Stimulated activated naive CD4-positive, alpha-beta T cell treated with Interleukin-2 at 50 U/mL for 16 hours (primary cell): Measurements from ENCODE around the gene WDR83.
A peak's percentile ranks its signal among the peaks of the same experiment; 100 is the strongest.
"Not testable (repeated sequence)": the region's sequence is repeated elsewhere in the genome, so short reads cannot be mapped to it uniquely, and the experiment has no call there.

Source experiments
- DNase-seq: peaks from one replicate; lab custom pipeline; 2025; lab: John Stamatoyannopoulos, UW

Gene WDR83

DNA sequence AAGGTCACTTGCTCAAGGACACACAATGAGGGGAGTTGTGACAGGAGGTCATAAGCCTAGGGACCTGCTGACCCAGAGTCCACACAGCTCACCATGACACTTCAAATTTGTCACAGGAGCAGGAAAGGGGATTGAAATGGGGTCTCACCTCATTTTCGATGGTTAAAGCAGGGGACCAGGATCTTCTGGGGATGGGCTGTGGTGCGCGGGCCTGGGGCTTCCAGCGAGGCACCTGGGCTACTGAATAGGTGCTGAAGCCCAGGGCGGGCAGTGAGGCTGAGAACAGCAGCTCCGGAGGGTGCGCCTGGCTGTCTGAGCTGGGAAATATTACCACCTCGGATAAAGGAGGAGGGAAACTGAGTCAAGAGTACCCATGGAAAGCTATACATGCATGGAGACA lies 11.1 kb upstream of the WDR83 start:
- no peak for DNase-seq

DNA sequence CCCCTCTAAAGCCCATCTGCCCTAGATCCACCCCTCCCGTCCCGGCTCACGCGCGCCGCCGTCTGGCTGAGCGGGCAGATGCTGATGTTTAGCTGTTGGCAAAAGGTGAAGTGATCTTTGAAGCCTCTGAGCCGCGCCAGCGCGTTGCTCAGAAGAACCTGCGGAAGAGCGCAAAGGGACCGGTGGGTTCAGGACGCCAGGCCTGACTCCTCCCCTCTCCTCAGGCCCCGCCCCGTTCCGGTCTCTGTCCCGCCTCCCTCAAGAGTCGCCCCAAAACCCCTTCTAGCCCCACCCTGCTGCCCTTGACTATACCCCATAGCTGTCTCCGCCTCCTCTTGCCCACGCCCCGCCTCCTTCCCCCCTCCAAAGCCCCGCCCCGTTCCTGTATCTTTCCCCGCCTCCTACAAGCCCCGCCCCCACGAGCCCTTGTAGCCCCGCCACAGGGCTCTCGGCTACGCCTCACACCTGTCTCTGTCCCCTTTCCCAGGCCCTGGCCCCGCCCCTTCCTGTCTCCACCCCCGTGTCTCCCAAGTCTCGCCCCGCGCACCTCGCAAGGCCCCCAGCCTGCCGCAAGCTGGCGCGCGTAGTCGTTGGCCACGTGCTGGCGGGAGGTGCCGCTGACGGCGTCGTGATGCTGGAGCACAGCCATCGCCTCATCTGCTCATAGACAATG lies 9.6 kb upstream of the WDR83 start:
- DNase-seq: no peak

DNA sequence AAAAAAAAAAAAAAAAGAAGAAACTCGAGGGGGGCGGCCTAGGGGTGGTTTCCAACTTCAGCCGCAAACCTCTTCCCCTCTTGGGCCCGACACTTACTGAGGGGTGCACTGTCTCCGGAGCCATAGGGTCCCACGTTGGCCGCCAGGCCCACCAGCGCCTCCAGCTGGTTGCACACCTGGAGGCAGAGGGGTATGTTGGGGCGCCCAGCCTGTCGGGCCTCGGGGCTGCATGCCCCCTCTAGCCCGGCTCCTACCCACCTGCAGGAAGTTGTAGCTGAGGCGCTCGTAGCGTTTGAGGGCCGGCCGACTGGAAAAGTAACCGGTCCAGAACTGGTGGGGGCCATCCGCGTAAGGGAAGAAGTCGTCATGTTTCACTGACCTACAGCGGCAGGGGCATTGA lies 8.6 kb upstream of the WDR83 start:
- DNase-seq: no peak

DNA sequence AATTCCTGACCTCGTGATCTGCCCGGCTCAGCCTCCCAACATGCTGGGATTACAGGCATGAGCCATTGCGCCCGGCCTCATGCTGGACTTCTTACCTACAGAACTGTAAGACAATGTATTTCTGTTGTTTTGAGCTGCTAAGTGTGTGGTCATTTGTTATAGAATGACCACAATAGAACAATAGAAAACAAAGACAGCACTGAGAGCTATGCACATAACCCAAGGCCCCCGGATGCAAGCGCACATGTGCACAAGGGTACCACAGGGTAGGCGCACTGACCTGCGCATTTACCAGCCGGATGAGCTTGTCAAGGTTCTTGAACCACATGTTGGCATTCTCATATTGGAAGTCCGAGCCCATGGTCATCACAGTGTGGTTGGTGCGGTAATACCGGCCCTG lies 5.6 kb upstream of the WDR83 start:
- no peak for DNase-seq

DNA sequence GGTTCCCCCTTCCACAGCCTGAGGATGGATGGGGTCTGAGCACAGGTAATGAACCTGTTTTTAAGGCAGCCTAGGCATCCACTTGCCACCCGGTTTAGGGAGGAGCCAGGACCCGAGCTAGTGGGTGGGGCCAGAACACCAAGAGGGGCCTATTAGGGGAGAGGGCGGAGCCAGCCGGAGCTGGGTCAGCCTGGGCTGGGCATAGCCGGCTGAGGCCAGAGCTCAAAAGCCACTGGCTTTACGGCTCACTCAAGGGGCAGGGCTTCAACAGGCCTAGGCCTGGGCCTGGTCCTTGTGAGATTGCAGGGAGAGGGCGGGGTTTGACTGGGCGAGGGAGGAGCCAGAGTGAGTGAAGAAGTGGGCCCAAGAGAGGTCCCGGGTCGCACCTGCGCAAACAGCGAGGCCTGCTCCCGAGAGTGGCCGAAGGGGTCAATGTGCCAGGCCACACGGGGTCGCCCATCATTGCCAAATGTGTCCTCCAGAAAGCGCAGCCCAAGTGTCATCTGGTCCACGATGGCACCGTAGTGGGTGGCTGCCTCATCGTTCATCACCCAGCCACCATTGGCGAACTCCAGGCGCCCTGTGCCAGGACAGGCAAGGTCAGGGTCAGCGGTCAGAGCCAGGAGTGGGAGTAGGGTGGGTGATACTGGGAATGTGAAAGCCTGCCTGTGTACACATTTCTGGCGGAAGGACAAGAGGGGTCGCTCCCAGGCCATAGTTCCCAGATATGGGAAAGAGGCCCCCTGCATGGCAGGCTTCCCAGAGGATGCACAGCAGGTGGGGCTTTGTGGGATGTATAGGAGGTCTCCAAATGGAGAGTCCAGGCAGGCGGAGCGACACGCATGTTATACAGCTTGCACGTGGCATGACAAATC lies 2.0 kb upstream of the WDR83 start:
- DNase-seq: no peak

DNA sequence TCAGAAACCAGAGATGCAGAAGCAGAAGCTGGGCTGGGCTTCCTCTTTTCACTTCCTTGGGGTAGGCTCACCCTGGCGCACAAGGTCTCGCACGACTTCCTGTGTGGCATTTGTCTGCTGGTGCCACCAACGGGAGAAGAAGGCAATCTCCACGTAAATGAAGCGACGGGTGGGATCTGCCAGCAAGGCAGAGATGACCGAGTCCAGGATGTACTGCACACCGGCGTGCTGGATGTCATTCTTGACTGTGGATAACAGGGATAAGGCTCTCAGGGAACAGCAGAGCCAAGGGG lies 1.4 kb upstream of the WDR83 start:
- DNase-seq: peak; percentile 43

DNA sequence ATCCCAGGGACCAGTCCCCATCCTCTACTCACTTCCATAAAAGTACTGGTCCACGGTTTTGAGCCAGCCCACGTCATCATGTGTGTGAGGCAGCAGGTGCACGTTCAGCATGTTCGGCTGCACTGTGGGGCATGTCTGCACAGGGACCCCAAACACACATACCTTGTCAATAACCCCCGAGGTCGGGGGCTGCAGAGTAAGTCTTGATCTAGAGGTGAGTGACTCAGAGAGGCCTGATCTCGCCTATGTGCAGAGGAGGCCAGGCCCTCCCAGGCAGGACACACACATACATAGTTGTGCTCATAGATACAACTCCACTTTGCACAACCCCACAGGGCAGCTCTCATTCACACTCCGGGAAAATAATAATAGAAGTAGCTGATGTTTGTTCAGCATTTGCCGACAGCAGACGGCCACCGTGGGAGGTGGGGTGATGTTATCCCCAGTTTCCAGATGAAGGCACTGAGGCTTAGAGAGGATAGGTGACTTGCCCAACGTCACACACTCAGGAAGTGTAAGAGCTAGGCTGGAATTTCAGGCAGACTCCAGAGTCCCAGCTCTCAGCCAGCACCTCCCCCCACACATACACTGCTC lies 839 bp upstream of the WDR83 start:
- no peak for DNase-seq

DNA sequence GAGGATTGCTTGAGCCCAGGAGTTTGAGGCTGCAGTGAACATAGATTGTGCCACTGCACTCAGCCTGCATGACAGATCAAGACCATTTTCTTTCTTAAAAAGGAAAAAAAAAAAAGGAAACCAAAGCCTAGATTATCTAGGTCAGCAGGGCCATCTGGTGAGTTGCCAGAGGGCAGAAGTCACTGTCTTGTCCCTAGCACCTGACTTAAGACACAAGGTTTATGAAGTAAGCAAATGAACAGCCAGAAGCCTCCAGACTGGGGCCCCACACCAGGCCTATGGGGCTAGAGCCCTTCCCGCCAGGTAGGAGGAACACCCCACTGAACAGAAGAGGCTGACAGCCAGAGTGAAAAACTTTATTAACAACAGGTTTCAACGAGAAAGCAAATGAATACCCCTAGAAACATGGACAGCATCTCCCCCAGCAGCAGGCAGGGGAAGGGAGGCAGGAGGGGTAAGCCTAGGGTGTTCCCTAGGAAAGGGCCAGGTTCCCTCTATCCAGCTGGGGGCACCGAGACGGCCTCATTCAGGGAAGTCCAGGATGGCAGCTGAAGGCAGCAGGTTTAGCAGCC lies 1.2 kb downstream of the WDR83 start:
- no peak for DNase-seq

DNA sequence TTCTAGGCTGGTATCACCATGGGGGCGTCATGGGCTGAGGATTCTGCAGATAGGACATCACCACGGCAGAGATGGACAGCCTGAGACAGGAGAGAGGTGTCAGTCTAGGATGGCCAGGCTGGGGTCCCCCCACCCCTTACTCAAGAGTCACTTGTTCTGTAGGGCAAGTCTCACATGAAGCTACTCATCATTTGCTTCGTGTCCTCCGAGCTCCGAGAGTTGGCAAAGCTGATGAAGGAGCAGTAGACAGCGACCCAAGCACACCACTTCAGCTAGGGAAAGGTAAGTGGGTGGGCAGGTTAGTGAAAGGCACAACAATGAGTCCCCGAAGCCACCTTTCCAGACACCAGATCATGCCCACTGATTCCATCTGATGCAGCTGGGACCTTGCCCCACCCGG lies 1.7 kb downstream of the WDR83 start:
- no peak for DNase-seq

DNA sequence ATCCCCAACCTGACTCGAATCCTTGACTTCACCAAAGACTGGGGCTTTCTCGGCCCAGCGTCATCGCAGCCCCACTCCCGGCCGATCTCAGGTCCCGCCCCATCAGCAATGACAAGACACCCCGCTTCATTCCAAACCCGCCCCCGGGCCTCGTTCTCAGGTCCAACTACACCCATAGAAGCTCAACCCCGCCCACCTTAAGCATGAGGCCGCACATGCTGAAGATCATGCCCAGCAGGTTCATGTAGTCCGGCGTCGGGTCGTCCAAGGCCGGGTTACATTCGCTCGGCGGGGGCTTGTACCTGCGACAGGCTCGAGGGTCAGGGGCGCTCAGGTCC lies 2.3 kb downstream of the WDR83 start:
- peak; percentile 68 for DNase-seq

DNA sequence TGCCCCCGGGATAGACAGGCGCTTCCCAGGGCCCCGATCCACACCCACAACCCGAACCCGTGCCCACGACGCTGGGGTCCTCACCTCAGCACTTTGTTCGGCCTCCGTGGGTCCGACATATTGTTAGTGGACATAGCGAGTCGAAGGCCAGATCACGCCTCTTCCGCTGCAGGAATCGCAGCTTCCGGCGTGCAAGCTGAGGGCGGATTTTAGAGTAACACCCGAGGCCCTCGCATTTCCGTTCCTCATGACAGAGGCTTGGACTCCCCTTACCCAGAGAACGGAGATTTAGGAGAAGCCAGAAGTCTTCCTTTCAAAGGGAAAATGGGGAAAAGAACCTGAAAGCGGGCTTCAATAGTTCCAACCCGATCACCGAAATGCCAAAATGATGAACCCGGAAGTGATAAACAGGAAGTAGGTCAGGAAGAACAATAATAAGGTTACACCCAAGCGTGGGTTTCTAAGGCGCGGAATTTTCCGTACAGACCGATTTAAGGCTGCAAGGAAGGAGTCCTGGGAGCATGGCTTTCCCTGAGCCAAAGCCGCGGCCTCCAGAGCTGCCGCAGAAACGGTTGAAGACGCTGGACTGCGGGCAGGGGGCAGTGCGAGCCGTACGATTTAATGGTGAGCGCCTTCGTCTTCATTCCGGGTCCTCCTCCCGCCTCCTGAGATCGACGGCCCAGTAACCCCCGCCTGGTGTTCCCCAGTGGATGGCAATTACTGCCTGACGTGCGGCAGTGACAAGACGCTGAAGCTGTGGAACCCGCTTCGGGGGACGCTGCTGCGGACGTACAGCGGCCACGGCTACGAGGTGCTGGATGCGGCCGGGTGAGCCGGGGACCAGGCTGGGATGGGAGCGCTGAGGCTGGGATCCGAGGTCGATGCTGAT lies 2.9 kb downstream of the WDR83 start:
- peak; percentile 71 for DNase-seq

DNA sequence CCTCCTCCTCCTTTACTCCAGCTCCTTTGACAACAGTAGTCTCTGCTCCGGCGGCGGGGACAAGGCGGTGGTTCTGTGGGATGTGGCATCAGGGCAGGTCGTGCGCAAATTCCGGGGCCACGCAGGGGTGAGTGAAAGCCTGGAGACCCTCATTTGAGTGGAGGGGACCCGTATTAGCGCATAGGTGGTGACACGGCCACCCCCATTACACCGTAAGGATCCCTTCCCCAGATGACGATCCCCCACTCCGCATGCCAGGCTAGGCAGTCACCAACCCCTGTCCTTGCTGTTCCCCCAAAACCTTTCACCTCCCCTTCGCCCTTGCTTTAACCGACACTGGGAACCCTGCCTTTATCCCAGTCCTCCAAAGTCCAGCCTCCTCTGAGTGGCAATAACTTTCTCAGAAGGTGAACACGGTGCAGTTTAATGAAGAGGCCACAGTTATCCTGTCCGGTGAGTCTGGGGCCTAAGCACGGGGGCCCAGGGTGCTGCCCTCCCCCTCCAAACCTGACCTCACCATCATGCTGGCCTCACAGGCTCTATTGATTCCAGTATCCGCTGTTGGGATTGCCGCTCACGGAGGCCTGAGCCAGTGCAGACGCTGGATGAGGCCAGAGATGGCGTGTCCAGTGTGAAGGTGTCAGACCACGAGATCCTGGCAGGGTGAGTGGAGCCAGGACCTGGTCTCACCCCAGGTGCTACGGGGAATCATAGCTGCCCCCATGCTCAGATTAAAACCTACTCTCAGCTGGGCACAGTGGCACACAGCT lies 3.7 kb downstream of the WDR83 start:
- DNase-seq: no peak

DNA sequence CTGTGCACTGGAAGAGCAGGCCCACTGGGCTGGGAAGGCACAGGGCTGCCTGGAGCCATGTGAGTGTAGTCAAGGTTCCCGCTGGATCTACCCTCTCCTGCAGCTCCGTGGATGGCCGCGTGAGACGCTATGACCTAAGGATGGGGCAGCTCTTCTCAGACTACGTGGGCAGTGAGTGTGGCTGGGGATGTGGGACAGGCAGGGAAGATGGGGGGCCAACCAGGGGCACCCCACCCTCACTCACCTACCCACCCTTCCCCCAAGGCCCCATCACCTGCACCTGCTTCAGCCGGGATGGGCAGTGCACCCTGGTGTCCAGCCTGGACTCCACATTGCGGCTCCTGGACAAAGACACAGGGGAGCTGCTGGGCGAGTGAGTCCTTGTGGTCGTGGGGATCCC lies 6.1 kb downstream of the WDR83 start:
- no peak for DNase-seq

DNA sequence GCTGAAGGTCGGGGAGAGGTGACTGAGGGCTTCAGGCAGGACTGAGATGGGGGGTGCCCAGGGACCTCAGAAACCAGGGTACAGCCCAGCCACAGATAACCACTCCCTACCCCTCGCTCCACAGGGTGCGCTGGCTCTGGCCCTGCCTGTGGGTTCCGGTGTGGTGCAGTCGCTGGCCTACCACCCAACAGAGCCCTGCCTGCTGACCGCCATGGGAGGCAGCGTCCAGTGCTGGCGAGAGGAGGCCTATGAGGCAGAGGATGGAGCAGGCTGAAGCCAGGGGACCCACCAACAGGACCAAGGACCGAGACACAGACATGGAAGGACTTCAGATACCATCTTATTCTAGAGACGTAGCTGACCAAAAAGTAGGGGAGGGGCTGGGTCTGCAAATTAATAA lies 8.8 kb downstream of the WDR83 start:
- no peak for DNase-seq

DNA sequence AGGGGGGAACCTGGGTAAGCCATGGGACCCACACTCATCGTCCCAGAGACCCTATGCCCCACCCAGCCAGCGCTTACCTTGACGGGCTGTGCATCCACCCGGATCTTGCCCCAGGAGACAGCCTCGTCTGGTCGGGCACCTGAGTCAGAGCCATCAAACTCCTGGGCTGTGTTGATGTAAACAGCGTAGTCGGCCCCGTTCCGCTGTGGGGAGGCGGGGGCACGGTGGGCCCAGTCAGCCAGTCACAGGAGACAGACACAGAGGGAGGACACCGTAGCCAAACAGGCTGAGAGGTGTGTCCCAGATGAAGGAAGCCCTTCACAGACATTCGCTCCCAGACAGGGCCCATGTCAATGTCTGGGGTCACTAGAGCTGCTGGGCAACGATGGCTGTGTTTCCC lies 9.3 kb downstream of the WDR83 start:
- no peak for DNase-seq

DNA sequence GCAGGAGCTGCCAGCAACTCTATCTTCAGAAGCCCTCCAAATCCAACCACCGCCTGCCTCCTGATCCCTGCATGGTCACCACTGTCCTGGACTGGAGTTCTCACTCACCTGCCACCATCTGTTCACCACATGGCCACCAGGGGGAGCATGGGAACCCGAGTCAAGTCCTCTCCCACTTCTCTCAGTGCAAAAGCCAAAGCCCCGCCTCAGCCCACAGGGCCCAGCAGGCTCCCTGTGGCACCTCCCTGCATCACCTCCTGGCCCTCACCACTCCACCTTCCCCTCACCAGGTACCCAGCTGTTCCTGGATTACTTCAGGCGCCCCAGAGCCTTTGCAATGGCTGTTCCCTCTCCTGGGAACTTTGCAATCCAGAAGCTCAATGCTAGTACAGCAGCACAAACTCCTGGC lies 9.8 kb downstream of the WDR83 start:
- DNase-seq: peak; percentile 83

DNA sequence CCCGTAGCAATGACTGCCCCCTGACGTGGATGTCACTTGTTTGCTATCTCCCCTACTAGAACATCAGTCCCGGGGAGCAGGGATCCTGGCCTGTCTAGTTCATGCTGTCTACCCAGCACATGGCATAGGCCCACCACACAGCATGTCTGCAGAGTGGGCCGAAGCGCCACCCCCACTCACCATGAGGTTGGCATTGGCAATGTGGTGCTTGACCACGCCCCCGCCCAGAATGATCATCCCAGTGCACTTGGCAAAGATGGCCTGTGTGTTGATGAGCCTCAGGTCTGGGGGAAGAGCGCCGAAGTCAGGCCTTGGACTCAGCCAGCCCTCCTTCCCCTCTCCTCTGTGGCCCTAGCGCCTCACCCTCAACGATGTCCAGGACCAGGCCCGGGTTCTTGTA lies 10.3 kb downstream of the WDR83 start:
- no peak for DNase-seq

DNA sequence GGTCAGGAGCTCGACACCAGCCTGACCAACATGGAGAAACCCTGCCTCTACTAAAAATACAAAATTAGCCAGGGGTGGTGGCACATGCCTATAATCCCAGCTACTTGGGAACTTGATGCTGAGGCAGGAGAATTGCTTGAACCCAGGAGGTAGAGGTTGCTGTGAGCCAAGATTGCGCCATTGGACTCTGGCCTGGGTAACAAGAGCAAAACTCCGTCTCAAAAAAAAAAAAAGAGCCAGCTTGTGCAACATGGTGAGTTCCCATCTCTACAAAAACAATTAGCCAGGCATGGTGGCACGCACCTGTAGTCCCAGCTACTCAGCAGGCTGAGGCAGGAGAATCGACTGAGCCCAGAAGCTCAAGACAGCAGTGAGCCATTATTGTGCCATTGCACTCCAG lies 11.4 kb downstream of the WDR83 start:
- not testable (repeated sequence) for DNase-seq

DNA sequence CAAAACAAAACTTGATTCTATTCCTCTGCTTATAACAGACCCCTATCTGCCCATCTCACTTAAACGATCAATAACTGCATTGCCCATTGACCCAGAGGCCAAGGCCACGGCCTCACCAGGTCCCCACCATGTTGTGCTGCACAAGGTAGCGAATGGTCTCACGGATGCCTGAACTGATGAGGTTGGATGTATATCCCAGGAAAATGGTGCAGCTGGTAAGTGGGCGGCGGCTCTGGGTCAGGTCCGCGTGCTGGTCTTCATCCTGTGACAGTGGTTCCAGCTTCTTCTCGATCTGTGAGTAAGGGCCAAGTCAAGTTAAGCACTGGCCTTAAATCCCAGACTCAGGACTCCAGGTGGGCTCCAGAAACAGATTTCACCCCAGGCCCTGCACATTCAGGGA lies 13.4 kb downstream of the WDR83 start:
- no peak for DNase-seq

DNA sequence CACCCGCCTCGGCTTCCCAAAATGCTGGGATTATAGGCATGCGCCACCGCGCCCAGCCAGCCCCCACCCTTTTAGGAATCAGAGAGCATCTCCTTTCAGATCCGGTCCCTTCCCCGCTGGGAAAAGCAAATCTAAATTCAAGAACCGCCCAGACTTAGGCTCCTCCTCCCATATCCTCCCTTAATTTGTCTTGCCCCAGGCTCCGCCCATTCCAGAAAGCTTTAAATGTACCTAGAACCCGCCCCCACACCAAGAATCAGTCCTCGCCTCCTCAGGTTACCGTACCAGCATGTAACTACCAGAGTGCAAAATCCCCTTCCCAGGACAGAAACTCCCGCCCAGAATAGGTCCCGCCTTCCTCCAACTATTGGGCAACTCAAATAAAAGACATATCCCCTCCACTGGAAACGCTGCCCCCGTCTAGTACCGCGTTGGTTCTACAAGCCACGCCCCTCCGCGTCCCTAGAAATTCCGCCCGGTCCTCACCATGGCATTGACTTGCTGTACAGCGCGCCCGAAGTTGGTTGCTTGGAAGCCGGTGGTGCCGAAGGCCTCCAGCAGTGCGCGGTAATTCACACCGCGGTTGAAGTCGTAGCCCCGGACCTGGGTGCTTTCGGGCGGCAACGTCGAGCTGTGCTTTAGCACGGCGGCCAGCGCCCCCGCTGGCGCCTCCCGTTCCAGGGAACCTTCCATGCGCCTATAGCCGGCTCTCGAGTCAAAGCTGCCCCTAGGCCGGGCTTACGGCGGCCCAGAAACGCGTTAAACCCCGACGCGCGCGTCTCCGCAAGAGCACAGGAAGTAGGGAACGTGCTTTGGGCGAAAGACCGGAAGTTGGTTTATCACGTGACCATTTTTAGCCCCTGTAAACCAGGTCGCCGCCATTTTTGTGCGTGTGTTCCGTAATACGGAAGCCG lies 14.7 kb downstream of the WDR83 start, which contains the start of gene DHPS:
Gene DHPS, minus strand, starts transcription at position 807 of the 914 bp plus-strand sequence. Its CDS starts 114 bp downstream, at position 693.
- DNase-seq: peak; percentile 89
